Loucy (cell line): Measurements from ENCODE around the gene RGS6.

Experiments used
- CTCF ChIP-seq: fragments of 200-600 bp; sonication (generic); conservative IDR thresholded peaks from 2 replicates; pipeline ENCODE4 v1.5.1; 2014; ENCODE audit warnings: mild to moderate bottlenecking, antibody characterized with exemption, low read length
- EZH2phosphoT487 ChIP-seq: fragments of 200-600 bp; IDR thresholded peaks from 2 replicates; pipeline ENCODE4 v1.6.1; 2018; ENCODE audit warnings: antibody characterized with exemption, mild to moderate bottlenecking, moderate library complexity, borderline replicate concordance

GRCh38 chr14:72098210-72098609 lies 166.0 kb downstream of the RGS6 start:
- TF ChIP-seq CTCF (no peak), EZH2phosphoT487 (no peak)
